Testis (tissue), 3 donors: ENCODE results near the gene SLC6A6. TPM values are rescaled to one million over a fixed set of nuclear protein-coding genes. Genes with fewer than 3 reads are reported as not detected.
A peak's percentile ranks its signal among the peaks of the same experiment; 100 is the strongest.

Experiments used
- DNase-seq: peaks from one replicate; pipeline ENCODE4 v3.0.0-alpha.2; 2019
- H3K27ac ChIP-seq, 2 donors: fragments of 200-600 bp; sonication (generic); one replicate each; pipeline ENCODE4 v1.5.1; 2019
- H3K27me3 ChIP-seq: fragments of 200-600 bp; sonication (generic); one replicate; pipeline ENCODE4 v1.5.1; 2019
- H3K36me3 ChIP-seq: fragments of 200-600 bp; sonication (generic); one replicate; pipeline ENCODE4 v1.5.1; 2017; ENCODE audit warnings: low read depth; ENCODE audit errors: missing control alignments
- H3K4me1 ChIP-seq: fragments of 200-600 bp; sonication (generic); one replicate; pipeline ENCODE4 v1.5.1; 2019
- H3K4me3 ChIP-seq, 2 donors: fragments of 200-600 bp; sonication (generic); one replicate each; pipeline ENCODE4 v1.5.1; 2017 to 2019
- H3K9me3 ChIP-seq: fragments of 200-600 bp; sonication (generic); one replicate; pipeline ENCODE4 v1.5.1; 2017
- POLR2A ChIP-seq: fragments of 450-650 bp; IDR thresholded peaks from one replicate; pipeline ENCODE4 v1.6.1; 2017; ENCODE audit warnings: antibody characterized with exemption, mild to moderate bottlenecking, moderate library complexity
- WGBS, 2 donors: methylation state at CpG; one replicate each; pipeline ENCODE4 v1.1.5; 2018; 5-methylcytosine and 5-hydroxymethylcytosine counted together
- intact Hi-C: fragments of 100-400 bp; cut with DNase I; formaldehyde crosslinking; loops from one replicate; pipeline ENCODE4 v1.15.1; 2023; ENCODE audit warnings: low total_unique reads
- polyA plus RNA-seq: library from polyadenylated mRNA; stranded (reverse); fragments of 350-450 nt; fragmentation: Illumina TruSeq; extraction: RNeasy Lipid Tissue Mini Kit (QIAGEN cat#74804); gene quantifications from one replicate; pipeline ENCODE4 v1.2.3, GENCODE V29; 2014; ENCODE audit warnings: low read depth, low replicate concordance; ENCODE audit not compliant: insufficient read depth
- total RNA-seq, 2 donors: library from RNA; depleted of rRNA; stranded (reverse); fragments of >200 nt; gene quantifications; one replicate each; pipeline ENCODE4 v1.2.3, GENCODE V29; 2016
- TF ChIP-seq, protein P1 (sequence below), 3 experiments: fragments of 450-650 bp in 2 of 3; fragments of 200-600 bp in 1 of 3; sonication (generic) in 1 of 3; IDR thresholded peaks; one replicate each; pipeline ENCODE4 v1.5.1; 2016 to 2019; ENCODE audit warnings: antibody characterized with exemption in 3 of 3, mild to moderate bottlenecking in 2 of 3, moderate library complexity in 1 of 3

The SLC6A6 gene
- total and polyA plus RNA-seq, 3 donors from 2014 or later = 9.7 to 14.9 (median 13.7) TPM

DNA sequence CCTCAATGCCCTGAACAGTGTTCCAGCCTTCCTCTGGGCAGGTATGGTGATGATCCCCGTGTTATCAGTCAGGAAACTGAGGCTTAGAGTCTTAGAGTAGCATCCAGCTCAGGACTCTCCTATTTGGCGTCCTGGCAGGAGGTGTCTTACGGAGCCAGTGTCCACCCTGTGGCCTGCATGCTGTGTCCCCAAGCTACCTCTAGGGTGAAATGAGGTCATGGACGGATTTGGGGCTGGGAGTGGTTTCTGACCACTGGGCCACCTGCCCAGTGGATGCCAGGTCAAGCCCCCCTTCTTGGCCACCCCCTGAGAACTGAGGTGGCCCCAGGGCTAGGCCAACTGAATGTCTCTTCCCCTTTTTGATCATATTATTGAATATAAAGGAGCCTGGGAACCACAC, 27.2 kb upstream of the SLC6A6 start:
- TF ChIP-seq POLR2A = no peak
- TF ChIP-seq, protein P1, sequence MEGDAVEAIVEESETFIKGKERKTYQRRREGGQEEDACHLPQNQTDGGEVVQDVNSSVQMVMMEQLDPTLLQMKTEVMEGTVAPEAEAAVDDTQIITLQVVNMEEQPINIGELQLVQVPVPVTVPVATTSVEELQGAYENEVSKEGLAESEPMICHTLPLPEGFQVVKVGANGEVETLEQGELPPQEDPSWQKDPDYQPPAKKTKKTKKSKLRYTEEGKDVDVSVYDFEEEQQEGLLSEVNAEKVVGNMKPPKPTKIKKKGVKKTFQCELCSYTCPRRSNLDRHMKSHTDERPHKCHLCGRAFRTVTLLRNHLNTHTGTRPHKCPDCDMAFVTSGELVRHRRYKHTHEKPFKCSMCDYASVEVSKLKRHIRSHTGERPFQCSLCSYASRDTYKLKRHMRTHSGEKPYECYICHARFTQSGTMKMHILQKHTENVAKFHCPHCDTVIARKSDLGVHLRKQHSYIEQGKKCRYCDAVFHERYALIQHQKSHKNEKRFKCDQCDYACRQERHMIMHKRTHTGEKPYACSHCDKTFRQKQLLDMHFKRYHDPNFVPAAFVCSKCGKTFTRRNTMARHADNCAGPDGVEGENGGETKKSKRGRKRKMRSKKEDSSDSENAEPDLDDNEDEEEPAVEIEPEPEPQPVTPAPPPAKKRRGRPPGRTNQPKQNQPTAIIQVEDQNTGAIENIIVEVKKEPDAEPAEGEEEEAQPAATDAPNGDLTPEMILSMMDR (IDR thresholded peaks at IDR 0.05) = no peak
- H3K4me3 ChIP-seq = no peak overlapping the region
- WGBS, 2 donors = 74 to 85% methylated on average over 3 to 4 of the region's 4 CpGs
- intact Hi-C loops = no loop called here
- H3K9me3 ChIP-seq = no peaks in the 10 kb centered on the region
- no peaks in the 10 kb centered on the region for H3K36me3 ChIP-seq
- peaks cover 16% of the 10 kb centered on the region for H3K4me1 ChIP-seq
- DNase-seq = no peak
- no peaks in the 10 kb centered on the region for H3K27me3 ChIP-seq
- H3K27ac ChIP-seq = no peak overlapping the region

DNA sequence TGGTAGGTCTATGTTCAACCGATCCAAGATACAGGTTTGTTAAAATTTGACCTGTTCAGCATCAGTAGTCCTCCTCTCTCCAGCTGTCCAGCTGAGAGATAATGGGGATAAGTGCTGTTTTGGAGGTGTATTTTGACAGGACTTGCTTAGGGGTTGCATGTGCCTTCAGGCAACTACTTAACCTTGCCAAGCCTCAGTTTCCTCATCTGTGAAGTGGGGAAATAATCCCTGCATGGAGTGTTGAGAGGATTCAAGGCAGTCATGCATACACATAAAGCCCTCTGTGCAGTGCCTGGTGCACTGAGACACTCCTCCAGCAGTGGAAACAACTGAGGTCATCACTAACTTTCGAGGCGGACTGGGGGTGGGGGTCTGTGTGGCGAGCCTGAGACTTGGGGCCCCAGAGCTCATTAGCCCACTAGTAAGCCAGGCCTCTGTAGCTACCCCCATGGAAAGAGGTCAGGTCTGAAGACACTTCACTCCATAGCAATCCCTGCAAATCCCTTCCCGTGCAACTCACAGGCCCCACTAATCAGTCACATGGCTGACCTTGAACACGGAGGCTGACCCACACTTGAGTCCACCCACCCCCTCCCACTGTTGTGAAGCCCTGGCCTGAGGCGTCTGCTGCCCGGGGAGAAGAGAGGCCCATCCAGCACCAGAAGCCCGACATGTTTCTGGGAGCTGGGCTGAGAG, 25.9 kb upstream of the SLC6A6 start:
- 48 to 49% methylated on average over 8 to 9 of the region's 9 CpGs for WGBS, 2 donors

DNA sequence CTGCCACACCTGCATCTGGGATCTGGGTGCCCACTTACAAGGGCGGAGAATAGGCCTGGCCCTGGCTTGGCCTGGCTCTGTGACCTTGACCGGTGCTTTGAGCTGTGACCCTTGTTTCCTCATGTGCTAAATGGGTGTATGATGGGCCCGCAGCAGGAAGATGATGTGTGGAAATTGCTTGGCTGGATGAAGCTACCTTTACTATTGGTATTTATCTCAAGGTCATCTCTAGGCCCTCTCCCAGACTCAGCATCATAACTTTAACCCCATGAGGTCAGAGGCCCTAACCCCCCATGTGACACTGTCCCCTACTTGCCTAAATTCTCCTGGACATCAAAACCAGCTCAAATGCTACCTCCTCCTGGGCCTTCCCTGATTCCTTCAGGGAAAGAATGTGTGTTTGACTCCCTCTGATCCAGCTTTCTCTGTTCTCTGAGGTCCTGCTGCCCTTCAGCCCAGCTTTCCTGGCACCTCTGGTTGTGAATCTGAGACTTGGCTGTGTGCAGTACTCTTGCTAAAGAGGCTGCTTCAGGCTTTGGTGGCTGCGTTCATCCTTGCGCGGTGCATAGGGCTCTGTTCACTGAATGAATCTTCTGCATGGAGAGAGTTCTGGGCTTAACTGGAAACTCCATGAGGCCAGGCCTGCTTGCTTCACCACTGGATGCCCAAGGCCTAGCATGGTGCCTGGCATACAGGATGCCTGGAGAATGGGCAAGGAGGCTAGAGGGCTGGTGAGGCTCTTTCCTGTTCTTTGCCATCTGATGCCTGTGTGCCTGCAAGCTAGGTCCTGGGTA, 25.2 kb upstream of the SLC6A6 start:
- no peak for DNase-seq
- Histone ChIP-seq H3K27me3 (no peaks in the 10 kb centered on the region), H3K36me3 (no peaks in the 10 kb centered on the region), H3K27ac (no peak overlapping the region), H3K4me1 (peaks cover 16% of the 10 kb centered on the region), H3K9me3 (no peaks in the 10 kb centered on the region), H3K4me3 (no peak overlapping the region)
- WGBS, 2 donors = 80 to 85% methylated on average over 6 of the region's 6 CpGs
- intact Hi-C loops = no loop called here
- TF ChIP-seq POLR2A = no peak
- TF ChIP-seq, protein P1 (IDR thresholded peaks at IDR 0.05) = no peak

More for the DNA sequence above, 25.9 kb upstream of the SLC6A6 start:
- Histone ChIP-seq H3K4me3 (no peak overlapping the region), H3K9me3 (no peaks in the 10 kb centered on the region), H3K27ac (no peak overlapping the region), H3K36me3 (no peaks in the 10 kb centered on the region), H3K27me3 (no peaks in the 10 kb centered on the region), H3K4me1 (peaks cover 16% of the 10 kb centered on the region)
- peak; percentile 49 for DNase-seq
- intact Hi-C loops = no loop called here
- no peak for TF ChIP-seq POLR2A
- TF ChIP-seq, protein P1 (IDR thresholded peaks at IDR 0.05) = no peak

DNA sequence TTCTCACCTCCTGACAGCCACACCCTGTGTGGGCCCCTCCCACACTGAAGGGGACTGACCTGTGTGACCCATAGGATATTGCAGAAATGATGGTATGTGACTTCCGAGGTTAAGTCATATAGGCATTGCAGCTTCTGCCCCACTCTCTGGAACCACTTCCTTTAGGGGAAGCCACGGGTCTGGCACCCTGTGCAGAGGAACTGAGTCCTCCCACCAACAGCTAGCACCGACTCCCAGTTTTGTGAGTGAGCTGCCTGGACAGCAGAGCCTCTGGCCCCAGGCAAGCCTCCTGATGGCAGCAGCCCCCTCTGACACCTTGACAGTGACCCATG, 24.6 kb upstream of the SLC6A6 start:
- intact Hi-C loops = no loop called here
- Histone ChIP-seq H3K27me3 (no peaks in the 10 kb centered on the region), H3K27ac (no peak overlapping the region), H3K9me3 (no peaks in the 10 kb centered on the region), H3K4me1 (peaks cover 16% of the 10 kb centered on the region), H3K36me3 (no peaks in the 10 kb centered on the region), H3K4me3 (no peak overlapping the region)
- no peak for DNase-seq
- no peak for TF ChIP-seq POLR2A
- TF ChIP-seq, protein P1 (IDR thresholded peaks at IDR 0.05) = no peak
- WGBS, 2 donors = 73 to 89% methylated on average over 3 of the region's 3 CpGs
